NT2/D1 (cell line): Measurements from ENCODE around the gene HCFC1.
A peak's percentile ranks its signal among the peaks of the same experiment; 100 is the strongest.

Experiments used
- DNase-seq: peaks from one replicate; pipeline ENCODE4 v3.0.0-alpha.2; 2011; ENCODE audit warnings: low read depth, low spot score
- H3K27me3 ChIP-seq: 2 replicates; pipeline ENCODE4 v1.6.0; 2011; ENCODE audit warnings: mild to moderate bottlenecking; ENCODE audit not compliant: insufficient read length, insufficient read depth
- H3K36me3 ChIP-seq: 2 replicates; pipeline ENCODE4 v1.6.1; 2011; ENCODE audit warnings: mild to moderate bottlenecking, low read length, mixed read lengths; ENCODE audit not compliant: insufficient read depth, insufficient read length
- H3K4me1 ChIP-seq: 2 replicates; pipeline ENCODE4 v1.5.1; 2011; ENCODE audit not compliant: insufficient read depth, insufficient read length
- H3K4me3 ChIP-seq: 2 replicates; pipeline ENCODE4 v1.5.1; 2011; ENCODE audit warnings: low read depth; ENCODE audit not compliant: insufficient read length
- H3K9ac ChIP-seq: 2 replicates; pipeline ENCODE4 v1.6.0; 2011; ENCODE audit warnings: low read depth; ENCODE audit not compliant: insufficient read length
- H3K9me3 ChIP-seq: 2 replicates; pipeline ENCODE4 v1.5.1; 2011; ENCODE audit warnings: mild to moderate bottlenecking, low read length; ENCODE audit not compliant: insufficient read depth
- SUZ12 ChIP-seq: IDR thresholded peaks from 2 replicates; pipeline ENCODE4 v1.6.1; 2011; ENCODE audit not compliant: insufficient read length, insufficient read depth; ENCODE audit errors: extremely low read depth
- YY1 ChIP-seq: IDR thresholded peaks from 2 replicates; pipeline ENCODE4 v1.6.1; 2011; ENCODE audit not compliant: insufficient read length, insufficient read depth
- ZNF274 ChIP-seq: IDR thresholded peaks from 2 replicates; pipeline ENCODE4 v1.6.1; 2011; ENCODE audit warnings: mild to moderate bottlenecking, low read depth, low read length

The HCFC1 gene

DNA sequence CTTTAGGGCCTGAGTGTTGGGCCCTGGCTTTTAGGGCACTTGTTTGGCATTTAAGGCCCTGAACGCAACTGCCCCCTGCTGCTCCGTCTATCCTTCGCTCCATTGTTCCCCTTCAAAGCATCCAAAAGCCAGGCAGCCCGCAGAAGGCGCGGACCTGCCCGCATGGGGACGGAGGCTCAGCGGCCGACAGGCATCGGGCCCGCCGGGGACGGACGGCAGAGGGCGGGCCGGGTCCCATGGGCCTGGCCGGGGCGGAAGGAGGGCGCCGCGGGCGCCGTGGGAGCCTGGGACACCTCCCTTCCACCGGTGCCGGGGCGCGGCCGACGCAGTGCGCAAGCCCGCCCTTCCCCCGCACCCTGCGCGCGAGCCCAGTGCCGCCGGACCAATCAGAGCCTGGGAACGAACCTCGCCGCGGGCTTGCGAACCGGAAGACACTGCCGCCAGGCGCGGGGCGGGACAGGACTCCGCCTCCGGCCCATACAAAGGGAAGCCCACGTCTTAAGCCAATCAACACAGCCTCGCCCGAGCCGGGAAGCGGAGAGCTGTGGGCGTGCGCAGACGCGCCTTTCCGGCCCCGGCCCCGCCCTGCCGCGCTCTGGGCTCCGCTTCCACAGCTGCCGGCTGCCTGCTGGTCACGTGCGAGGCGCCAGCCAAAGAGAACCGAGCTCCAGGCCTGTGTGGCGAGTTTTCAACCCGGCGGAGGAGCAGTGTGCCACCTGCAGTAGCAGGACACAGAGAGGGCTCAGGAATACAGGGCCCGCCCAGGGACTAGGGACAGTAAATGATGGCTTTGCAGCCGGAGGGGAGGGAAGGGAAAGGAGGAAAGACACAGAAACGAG is 43.5 kb downstream of the HCFC1 start:
- H3K4me1 ChIP-seq = no peaks in the 10 kb centered on the region
- peak; percentile 87 for DNase-seq
- no peaks in the 10 kb centered on the region for H3K9me3 ChIP-seq
- H3K36me3 ChIP-seq = peaks cover 35% of the 10 kb centered on the region
- TF ChIP-seq SUZ12 (no peak), YY1 (no peak), ZNF274 (no peak)
- H3K27me3 ChIP-seq = no peaks in the 10 kb centered on the region
- H3K4me3 ChIP-seq = peak overlapping the region; percentile 50
- H3K9ac ChIP-seq = peak overlapping the region; percentile 76

DNA sequence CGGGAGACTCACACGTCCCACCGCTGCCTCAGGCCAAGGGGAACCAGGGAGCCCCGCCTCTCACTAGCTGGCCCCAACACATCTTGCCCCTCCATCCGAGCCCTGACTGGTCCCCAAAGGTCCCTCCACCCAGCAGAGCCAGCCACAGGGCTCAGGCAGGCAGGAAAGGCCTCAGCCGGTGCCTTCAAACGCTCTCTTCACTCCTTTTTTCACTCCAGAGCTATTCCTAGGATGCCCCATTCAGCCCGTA is 44.0 kb downstream of the HCFC1 start:
- Histone ChIP-seq H3K9ac (peak overlapping the region; percentile 76), H3K4me1 (no peaks in the 10 kb centered on the region), H3K9me3 (no peaks in the 10 kb centered on the region), H3K36me3 (peaks cover 33% of the 10 kb centered on the region), H3K27me3 (no peaks in the 10 kb centered on the region), H3K4me3 (peak overlapping the region; percentile 50)
- TF ChIP-seq YY1 (no peak), ZNF274 (no peak), SUZ12 (no peak)
- DNase-seq = no peak

DNA sequence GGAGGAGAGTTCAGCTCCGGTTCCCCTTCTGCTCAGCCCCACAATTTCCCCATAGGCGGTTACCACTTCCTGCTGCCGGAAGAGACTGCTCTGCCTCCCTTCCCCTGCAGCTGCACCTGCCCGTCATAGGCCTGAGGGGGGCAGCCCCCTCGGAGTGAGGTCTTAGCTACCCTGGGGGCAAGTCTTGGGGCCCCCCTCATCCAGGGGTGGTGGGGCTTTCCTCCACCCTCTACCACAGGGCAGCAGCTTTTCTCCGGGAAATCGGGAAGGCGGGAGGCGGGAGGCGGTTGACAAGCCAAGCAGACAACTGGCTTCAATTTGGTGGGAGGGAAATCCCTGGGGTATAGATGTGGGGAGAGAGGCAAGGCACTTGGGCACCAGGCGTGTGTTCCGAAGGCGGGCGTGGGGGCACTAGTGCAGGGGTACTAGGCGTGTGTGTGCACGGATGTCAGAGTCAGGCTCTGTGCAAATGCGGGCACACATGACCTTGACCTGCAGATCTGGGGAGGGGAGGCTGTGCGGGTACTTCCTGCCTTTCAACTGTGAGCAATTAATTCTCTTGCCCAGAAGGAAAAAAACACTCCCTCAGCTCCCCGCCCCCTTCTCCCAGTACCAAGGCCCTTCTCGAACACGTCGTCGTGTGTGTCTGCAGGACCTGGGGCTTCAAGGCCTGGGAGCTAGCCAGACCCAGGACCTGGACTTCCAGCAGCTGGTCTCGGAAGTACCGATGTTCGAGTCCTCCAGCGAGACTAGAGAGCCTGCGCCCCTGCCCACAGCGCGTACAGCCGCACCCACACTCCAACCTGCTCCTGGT is 44.6 kb downstream of the HCFC1 start:
- Histone ChIP-seq H3K36me3 (peaks cover 28% of the 10 kb centered on the region), H3K4me1 (no peaks in the 10 kb centered on the region), H3K27me3 (no peaks in the 10 kb centered on the region), H3K9me3 (no peaks in the 10 kb centered on the region), H3K9ac (peak overlapping the region; percentile 76), H3K4me3 (peak overlapping the region; percentile 50)
- no peak for DNase-seq
- TF ChIP-seq ZNF274 = no peak
- no peak for TF ChIP-seq YY1

DNA sequence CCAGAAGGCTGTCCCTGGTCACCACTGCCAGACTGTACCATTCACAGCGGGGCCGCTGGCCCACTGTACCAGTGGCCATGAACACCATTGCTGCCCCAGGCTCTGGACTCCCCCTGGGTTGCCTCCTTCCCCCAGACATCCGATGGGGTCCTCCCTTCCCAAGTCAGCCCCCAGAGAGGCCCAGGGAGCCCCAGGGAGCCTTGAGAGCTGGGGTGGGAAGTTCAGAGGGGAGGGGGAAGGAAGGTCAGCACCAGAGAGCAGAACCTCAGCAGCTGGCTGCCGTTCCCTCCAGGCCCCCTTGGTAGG is 45.1 kb downstream of the HCFC1 start:
- Histone ChIP-seq H3K9me3 (no peaks in the 10 kb centered on the region), H3K36me3 (peaks cover 23% of the 10 kb centered on the region), H3K4me3 (peak overlapping the region; percentile 43), H3K9ac (peak overlapping the region; percentile 76), H3K27me3 (no peaks in the 10 kb centered on the region), H3K4me1 (no peaks in the 10 kb centered on the region)
- DNase-seq = no peak
- TF ChIP-seq YY1 (no peak), ZNF274 (no peak), SUZ12 (no peak)

DNA sequence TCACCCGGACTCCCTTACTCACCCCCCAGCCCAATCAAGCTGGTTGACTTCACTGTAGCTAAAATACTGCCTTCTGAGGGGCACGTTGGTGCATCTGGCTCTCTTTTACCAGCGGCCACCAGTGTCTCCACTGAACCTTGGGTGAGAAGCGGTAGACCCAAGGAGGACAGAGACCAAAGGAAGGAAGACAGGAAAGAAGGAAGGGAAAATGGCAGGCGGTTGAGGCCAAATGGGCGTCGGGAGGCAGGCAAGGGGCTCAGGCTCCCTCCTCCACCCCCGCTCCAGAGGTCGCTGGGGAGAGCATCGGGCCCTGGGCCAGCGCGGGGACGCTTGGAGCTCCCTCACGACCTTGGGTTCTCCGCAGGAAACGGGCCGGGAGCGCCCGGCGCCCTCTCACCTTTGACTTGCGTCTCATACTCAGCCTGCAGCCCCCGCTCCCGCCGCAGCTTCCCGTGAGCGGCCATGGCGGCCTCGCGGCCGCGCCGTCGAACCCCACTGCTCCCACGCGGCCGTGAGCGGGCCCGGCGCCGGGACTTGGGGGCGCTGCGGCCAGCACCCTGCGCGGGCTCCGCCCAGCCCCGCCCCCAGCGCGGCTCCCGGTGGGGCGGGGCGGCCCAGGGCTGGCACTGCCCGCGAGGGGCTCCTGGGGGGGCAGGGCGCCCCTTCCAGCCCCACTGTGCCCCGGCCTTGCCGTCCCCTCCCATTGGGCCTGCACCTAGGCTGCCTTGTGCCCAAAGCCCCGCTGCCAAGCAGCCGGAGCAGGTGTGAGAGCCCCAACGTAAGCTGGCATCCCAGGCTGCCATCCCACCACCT is 45.7 kb downstream of the HCFC1 start, which contains the start of gene ARHGAP4:
Gene ARHGAP4, minus strand, starts transcription at position 526 of the 813 bp plus-strand sequence. Its CDS starts 62 bp downstream, at position 464.
- peak within 1 kb of the TSS; percentile 50 for H3K4me3 ChIP-seq
- no peak for TF ChIP-seq YY1
- no peak for TF ChIP-seq SUZ12
- no peak for TF ChIP-seq ZNF274
- H3K36me3 ChIP-seq = peaks cover 17% of the 10 kb centered on the region
- no peaks in the 10 kb centered on the region for H3K4me1 ChIP-seq
- H3K27me3 ChIP-seq = no peaks in the 10 kb centered on the region
- H3K9ac ChIP-seq = peak within 1 kb of the TSS; percentile 82
- DNase-seq = no peak
- H3K9me3 ChIP-seq = no peaks in the 10 kb centered on the region

DNA sequence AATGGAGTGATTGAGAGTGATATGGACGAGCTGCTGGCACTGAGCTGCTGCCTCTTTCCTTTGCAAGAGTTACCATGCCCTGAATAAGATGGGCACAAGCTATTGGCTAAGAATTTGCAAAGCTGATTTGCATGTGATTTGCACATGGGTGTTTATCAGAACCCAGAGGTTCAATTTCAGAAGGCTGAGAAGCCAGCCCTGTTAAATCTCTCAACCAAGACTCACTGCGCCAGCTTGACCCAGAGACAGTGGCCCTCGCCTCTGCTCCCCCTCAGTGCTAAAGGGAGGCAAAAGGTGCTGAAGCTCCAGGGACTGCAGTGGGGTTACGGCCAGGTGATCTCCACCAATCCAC is 46.3 kb downstream of the HCFC1 start:
- peak overlapping the region; percentile 82 for H3K9ac ChIP-seq
- TF ChIP-seq ZNF274 = no peak
- TF ChIP-seq SUZ12 = no peak
- no peak for TF ChIP-seq YY1
- no peaks in the 10 kb centered on the region for H3K4me1 ChIP-seq

DNA sequence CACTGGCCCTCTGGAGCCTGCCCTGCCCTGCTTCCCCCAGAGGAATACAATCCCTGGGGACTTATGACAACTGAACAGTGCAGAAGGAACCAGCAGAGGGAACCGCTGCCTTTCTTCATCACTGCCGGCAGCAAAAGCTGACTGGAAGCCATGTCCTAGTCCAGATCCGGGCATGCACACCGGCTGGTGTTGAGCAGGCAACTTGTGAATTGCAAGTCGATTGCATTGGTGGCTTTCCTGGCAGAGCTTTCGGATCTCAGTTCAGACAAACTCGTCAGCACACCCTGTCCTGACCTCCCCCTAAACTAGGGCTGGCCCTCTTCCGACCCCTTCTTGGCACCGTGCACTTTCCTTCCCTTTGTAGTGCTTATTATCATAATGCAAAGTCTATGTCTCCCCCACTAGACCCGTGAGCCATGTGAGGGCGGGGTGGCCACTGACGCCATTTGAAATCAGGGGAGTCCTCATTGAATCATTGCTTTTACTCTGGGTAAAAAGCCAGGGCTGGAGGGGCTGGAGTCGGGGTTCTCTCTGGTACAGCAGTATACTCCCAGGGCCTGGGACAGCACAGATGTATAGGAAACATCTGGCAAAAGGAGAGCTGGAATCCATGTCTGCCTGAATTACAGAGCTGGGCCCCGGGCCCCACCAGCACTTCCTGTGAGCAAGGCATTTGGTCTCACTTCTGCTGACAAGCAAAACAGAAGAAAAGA is 47.3 kb downstream of the HCFC1 start:
- no peaks in the 10 kb centered on the region for H3K9me3 ChIP-seq
- peaks cover 6% of the 10 kb centered on the region for H3K36me3 ChIP-seq
- TF ChIP-seq ZNF274 (no peak), YY1 (no peak), SUZ12 (no peak)
- H3K9ac ChIP-seq = no peak overlapping the region
- H3K4me3 ChIP-seq = no peak overlapping the region
- H3K27me3 ChIP-seq = no peaks in the 10 kb centered on the region
- H3K4me1 ChIP-seq = no peaks in the 10 kb centered on the region
- DNase-seq = no peak

More for the DNA sequence above, 46.3 kb downstream of the HCFC1 start:
- H3K27me3 ChIP-seq = no peaks in the 10 kb centered on the region
- H3K9me3 ChIP-seq = no peaks in the 10 kb centered on the region
- H3K4me3 ChIP-seq = peak overlapping the region; percentile 49
- no peak for DNase-seq
- H3K36me3 ChIP-seq = peaks cover 15% of the 10 kb centered on the region
